Upper lobe of left lung (tissue), 4 donors: ENCODE results near the gene PSMD11.

ENCODE experiments used
- CTCF ChIP-seq, 6 experiments: fragments of 450-650 bp in 4 of 6; fragments of 200-600 bp in 2 of 6; sonication (generic) in 2 of 6; IDR thresholded peaks; one replicate each; pipeline ENCODE4 v1.5.1; 2016 to 2019; ENCODE audit warnings: antibody characterized with exemption in 6 of 6
- EP300 ChIP-seq, 4 donors: sonication (generic); formaldehyde crosslinking; IDR thresholded peaks; one replicate each; pipeline ENCODE4 v1.5.1; 2017; ENCODE audit warnings: antibody characterized with exemption in 4 of 4, control low read depth in 2 of 4
- POLR2A ChIP-seq, 4 donors: fragments of 450-650 bp; IDR thresholded peaks; one replicate each; pipeline ENCODE4 v1.5.1; 2016 to 2017; ENCODE audit warnings: antibody characterized with exemption in 4 of 4, mild to moderate bottlenecking in 2 of 4
- POLR2AphosphoS5 ChIP-seq, 2 donors: sonication (generic); formaldehyde crosslinking; IDR thresholded peaks; one replicate each; pipeline ENCODE4 v1.5.1; 2017; ENCODE audit warnings: antibody characterized with exemption in 2 of 2

- TF ChIP-seq CTCF (IDR thresholded peaks at IDR 0.05): no peak
- TF ChIP-seq EP300 (IDR thresholded peaks at IDR 0.05): no peak
- TF ChIP-seq POLR2A (IDR thresholded peaks at IDR 0.05): no peak
- TF ChIP-seq POLR2AphosphoS5 (IDR thresholded peaks at IDR 0.05): no peak
Measured at GRCh38 chr17:32491371-32492263, 47.3 kb downstream of the PSMD11 start.
